Measurements from ENCODE around the gene MYO1H. TPM values are rescaled to one million over a fixed set of nuclear protein-coding genes. Genes with fewer than 3 reads are reported as not detected.
A peak's percentile ranks its signal among the peaks of the same experiment; 100 is the strongest.

The MYO1H gene
- total and polyA plus RNA-seq, 2 of the 13 experiments (the other 11 are each of a cell fraction or from before 2014, with no cell fraction given), result not detected

GRCh38 chr12:109385339-109386058 is 37.8 kb downstream of the MYO1H start:
- no TSS peak for BruUV-seq (replicated peaks)
- CTCF ChIA-PET (ENCODE audit: low intra/inter-chr PET ratio, low total read pairs), result interaction anchor here (1.5 to 6.4 kb wide), 2 partner anchors 121 to 252 kb away, joined by 8 to 87 read pairs; no protein-coding TSS in a partner anchor
- TF ChIP-seq KLF15 (CRISPR knock-in tag; IDR thresholded peaks at IDR 0.05; ENCODE audit: borderline replicate concordance) (no peak), NCOA1 (CRISPR knock-in tag; IDR thresholded peaks at IDR 0.05) (no peak), SMC3 (IDR thresholded peaks at IDR 0.05; ENCODE audit: low read length) (peak; percentile 77), STAG1 (CRISPR knock-in tag; IDR thresholded peaks at IDR 0.05) (peak; percentile 85), RAD21 (CRISPR knock-in tag; IDR thresholded peaks at IDR 0.05) (peak; percentile 66), ATF1 (CRISPR knock-in tag; IDR thresholded peaks at IDR 0.05) (no peak), ZFP41 (CRISPR knock-in tag; IDR thresholded peaks at IDR 0.05; ENCODE audit: borderline replicate concordance) (no peak), MAFK (conservative IDR thresholded peaks at IDR 0.05 in 1 of 2, IDR thresholded peaks at IDR 0.05 in 1 of 2; ENCODE audit: low read length in 2 of 2) (peak; percentile 29 to 41; a peak in 1 of 4 replicates), ZNF761 (CRISPR knock-in tag; conservative IDR thresholded peaks at IDR 0.05) (no peak), GABPB1 (CRISPR knock-in tag; IDR thresholded peaks at IDR 0.05) (no peak), ZFP62 (CRISPR knock-in tag; IDR thresholded peaks at IDR 0.05) (no peak), FOXJ3 (CRISPR knock-in tag; IDR thresholded peaks at IDR 0.05; ENCODE audit: borderline replicate concordance) (no peak)
- TF ChIP-seq, protein P1, sequence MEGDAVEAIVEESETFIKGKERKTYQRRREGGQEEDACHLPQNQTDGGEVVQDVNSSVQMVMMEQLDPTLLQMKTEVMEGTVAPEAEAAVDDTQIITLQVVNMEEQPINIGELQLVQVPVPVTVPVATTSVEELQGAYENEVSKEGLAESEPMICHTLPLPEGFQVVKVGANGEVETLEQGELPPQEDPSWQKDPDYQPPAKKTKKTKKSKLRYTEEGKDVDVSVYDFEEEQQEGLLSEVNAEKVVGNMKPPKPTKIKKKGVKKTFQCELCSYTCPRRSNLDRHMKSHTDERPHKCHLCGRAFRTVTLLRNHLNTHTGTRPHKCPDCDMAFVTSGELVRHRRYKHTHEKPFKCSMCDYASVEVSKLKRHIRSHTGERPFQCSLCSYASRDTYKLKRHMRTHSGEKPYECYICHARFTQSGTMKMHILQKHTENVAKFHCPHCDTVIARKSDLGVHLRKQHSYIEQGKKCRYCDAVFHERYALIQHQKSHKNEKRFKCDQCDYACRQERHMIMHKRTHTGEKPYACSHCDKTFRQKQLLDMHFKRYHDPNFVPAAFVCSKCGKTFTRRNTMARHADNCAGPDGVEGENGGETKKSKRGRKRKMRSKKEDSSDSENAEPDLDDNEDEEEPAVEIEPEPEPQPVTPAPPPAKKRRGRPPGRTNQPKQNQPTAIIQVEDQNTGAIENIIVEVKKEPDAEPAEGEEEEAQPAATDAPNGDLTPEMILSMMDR (CRISPR knock-in tag; IDR thresholded peaks at IDR 0.05), result peak; percentile 63
- TF ChIP-seq, protein P2, sequence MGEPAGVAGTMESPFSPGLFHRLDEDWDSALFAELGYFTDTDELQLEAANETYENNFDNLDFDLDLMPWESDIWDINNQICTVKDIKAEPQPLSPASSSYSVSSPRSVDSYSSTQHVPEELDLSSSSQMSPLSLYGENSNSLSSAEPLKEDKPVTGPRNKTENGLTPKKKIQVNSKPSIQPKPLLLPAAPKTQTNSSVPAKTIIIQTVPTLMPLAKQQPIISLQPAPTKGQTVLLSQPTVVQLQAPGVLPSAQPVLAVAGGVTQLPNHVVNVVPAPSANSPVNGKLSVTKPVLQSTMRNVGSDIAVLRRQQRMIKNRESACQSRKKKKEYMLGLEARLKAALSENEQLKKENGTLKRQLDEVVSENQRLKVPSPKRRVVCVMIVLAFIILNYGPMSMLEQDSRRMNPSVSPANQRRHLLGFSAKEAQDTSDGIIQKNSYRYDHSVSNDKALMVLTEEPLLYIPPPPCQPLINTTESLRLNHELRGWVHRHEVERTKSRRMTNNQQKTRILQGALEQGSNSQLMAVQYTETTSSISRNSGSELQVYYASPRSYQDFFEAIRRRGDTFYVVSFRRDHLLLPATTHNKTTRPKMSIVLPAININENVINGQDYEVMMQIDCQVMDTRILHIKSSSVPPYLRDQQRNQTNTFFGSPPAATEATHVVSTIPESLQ (CRISPR knock-in tag; conservative IDR thresholded peaks at IDR 0.05), result no peak
- Histone ChIP-seq H3K4me2 (ENCODE audit: low read depth, low read length) (no peak overlapping the region), H4K20me1 (ENCODE audit: insufficient read depth, low read length) (no peaks in the 10 kb centered on the region), H3K9me3 (ENCODE audit: low read length) (no peaks in the 10 kb centered on the region), H3K4me1 (ENCODE audit: insufficient read depth, low read length) (peaks cover 16% of the 10 kb centered on the region), H3K27me3 (ENCODE audit: control insufficient read depth in 1 of 2, insufficient read depth in 2 of 2, low read length in 2 of 2) (no peaks in the 10 kb centered on the region), H3K9ac (ENCODE audit: insufficient read depth, low read depth, low read length) (no peak overlapping the region), H3K79me2 (ENCODE audit: insufficient read depth, low read length) (no peaks in the 10 kb centered on the region), H3K27ac (ENCODE audit: extremely low read length, insufficient read depth, low read length) (no peak overlapping the region), H3K36me3 (replicated peaks in 1 of 2; ENCODE audit: control insufficient read depth in 1 of 2, insufficient read depth in 2 of 2, low read length in 2 of 2) (no peaks in the 10 kb centered on the region), H2AFZ (ENCODE audit: low read length) (no peak overlapping the region), H3K4me3 (replicated peaks in 1 of 3; ENCODE audit: insufficient read depth in 1 of 3, low read depth in 2 of 3, low read length in 3 of 3) (no peak overlapping the region)
- FAIRE-seq (peak; percentile 73), ATAC-seq (peak; percentile 21; the same call in 2 of the 3 replicates), DNase-seq (ENCODE audit: low spot score) (peak; percentile 32)
- intact Hi-C loops (cut with micrococcal nuclease; ENCODE audit: unreplicated experiment) (loop anchor here (1.0 kb wide), 2 partner anchors 121 to 251 kb away; no protein-coding TSS in a partner anchor), in situ Hi-C loops (cut with HindIII; ENCODE audit: extremely low pct_ligation_motif_present, low pct_unique_long_range_greater_than_20kb) (loop anchor here (5.0 to 10.0 kb wide), 2 partner anchors 123 to 251 kb away; no protein-coding TSS in a partner anchor)
- 9% methylated on average over 8 of the region's 8 CpGs for WGBS (ENCODE audit: low lambda C conversion rate)
- POLR2A ChIA-PET, result no interaction called here

All from HepG2 (cell line).